SK-N-SH (cell line): ENCODE data around the gene VAV1.

Source experiments
- EP300 ChIP-seq, 2 experiments: IDR thresholded peaks; 2 replicates each; pipeline versions ENCODE4 v1.4.0 to v1.6.1; 2012; ENCODE audit warnings: borderline replicate concordance in 1 of 2, low read depth in 1 of 2, low read length in 1 of 2
- NRF1 ChIP-seq: IDR thresholded peaks from 2 replicates; pipeline ENCODE4 v1.6.1; 2012; ENCODE audit warnings: low read depth, mild to moderate bottlenecking, low read length
- POLR2AphosphoS5 ChIP-seq: IDR thresholded peaks from 2 replicates; pipeline ENCODE4 v1.6.1; 2012; ENCODE audit warnings: low read depth, low read length
- TAF1 ChIP-seq: IDR thresholded peaks from 2 replicates; pipeline ENCODE4 v1.6.1; 2012; ENCODE audit warnings: low read depth, mild to moderate bottlenecking, low read length, moderate library complexity, borderline replicate concordance
- TF ChIP-seq, protein P1 (sequence below): fragments of 200-600 bp; sonication (generic); IDR thresholded peaks from 2 replicates; pipeline ENCODE4 v1.6.1; 2017; ENCODE audit warnings: antibody characterized with exemption, mild to moderate bottlenecking, moderate library complexity
- TF ChIP-seq, protein P2 (sequence below): IDR thresholded peaks from 2 replicates; pipeline ENCODE4 v1.4.0; 2012; ENCODE audit warnings: low read depth, borderline replicate concordance
- TF ChIP-seq, protein P3 (sequence below): IDR thresholded peaks from 2 replicates; pipeline ENCODE4 v1.4.0; 2012; ENCODE audit warnings: low read depth
- TF ChIP-seq, protein P4 (sequence below): IDR thresholded peaks from 2 replicates; pipeline ENCODE4 v1.6.1; 2012; ENCODE audit warnings: mild to moderate bottlenecking, low read depth, low read length, moderate library complexity

DNA sequence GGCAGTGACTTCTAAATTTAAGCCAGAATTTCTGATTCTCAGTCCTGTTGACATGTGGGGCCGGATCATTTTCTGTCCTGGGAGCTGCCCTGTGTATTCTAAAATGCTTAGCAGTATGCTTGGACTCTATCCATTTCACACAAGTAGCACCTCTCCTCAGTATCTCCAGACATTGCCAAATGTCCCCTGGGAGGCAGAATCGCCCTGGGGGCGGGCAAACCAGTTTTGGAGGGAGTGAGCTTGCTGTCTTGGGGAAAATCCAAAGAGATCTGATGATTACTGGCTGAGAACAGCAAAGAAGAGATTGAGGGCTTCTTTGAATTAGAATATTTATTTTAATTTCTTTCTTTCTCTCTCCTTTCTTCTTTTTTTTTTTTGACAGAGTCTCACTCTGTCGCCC, 16.4 kb downstream of the VAV1 start:
- no peak for TF ChIP-seq TAF1
- TF ChIP-seq, protein P1, sequence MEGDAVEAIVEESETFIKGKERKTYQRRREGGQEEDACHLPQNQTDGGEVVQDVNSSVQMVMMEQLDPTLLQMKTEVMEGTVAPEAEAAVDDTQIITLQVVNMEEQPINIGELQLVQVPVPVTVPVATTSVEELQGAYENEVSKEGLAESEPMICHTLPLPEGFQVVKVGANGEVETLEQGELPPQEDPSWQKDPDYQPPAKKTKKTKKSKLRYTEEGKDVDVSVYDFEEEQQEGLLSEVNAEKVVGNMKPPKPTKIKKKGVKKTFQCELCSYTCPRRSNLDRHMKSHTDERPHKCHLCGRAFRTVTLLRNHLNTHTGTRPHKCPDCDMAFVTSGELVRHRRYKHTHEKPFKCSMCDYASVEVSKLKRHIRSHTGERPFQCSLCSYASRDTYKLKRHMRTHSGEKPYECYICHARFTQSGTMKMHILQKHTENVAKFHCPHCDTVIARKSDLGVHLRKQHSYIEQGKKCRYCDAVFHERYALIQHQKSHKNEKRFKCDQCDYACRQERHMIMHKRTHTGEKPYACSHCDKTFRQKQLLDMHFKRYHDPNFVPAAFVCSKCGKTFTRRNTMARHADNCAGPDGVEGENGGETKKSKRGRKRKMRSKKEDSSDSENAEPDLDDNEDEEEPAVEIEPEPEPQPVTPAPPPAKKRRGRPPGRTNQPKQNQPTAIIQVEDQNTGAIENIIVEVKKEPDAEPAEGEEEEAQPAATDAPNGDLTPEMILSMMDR = no peak
- TF ChIP-seq, protein P2, sequence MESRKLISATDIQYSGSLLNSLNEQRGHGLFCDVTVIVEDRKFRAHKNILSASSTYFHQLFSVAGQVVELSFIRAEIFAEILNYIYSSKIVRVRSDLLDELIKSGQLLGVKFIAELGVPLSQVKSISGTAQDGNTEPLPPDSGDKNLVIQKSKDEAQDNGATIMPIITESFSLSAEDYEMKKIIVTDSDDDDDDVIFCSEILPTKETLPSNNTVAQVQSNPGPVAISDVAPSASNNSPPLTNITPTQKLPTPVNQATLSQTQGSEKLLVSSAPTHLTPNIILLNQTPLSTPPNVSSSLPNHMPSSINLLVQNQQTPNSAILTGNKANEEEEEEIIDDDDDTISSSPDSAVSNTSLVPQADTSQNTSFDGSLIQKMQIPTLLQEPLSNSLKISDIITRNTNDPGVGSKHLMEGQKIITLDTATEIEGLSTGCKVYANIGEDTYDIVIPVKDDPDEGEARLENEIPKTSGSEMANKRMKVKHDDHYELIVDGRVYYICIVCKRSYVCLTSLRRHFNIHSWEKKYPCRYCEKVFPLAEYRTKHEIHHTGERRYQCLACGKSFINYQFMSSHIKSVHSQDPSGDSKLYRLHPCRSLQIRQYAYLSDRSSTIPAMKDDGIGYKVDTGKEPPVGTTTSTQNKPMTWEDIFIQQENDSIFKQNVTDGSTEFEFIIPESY = no peak
- TF ChIP-seq, protein P3, sequence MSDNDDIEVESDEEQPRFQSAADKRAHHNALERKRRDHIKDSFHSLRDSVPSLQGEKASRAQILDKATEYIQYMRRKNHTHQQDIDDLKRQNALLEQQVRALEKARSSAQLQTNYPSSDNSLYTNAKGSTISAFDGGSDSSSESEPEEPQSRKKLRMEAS = no peak
- TF ChIP-seq POLR2AphosphoS5 = no peak
- TF ChIP-seq, protein P4, sequence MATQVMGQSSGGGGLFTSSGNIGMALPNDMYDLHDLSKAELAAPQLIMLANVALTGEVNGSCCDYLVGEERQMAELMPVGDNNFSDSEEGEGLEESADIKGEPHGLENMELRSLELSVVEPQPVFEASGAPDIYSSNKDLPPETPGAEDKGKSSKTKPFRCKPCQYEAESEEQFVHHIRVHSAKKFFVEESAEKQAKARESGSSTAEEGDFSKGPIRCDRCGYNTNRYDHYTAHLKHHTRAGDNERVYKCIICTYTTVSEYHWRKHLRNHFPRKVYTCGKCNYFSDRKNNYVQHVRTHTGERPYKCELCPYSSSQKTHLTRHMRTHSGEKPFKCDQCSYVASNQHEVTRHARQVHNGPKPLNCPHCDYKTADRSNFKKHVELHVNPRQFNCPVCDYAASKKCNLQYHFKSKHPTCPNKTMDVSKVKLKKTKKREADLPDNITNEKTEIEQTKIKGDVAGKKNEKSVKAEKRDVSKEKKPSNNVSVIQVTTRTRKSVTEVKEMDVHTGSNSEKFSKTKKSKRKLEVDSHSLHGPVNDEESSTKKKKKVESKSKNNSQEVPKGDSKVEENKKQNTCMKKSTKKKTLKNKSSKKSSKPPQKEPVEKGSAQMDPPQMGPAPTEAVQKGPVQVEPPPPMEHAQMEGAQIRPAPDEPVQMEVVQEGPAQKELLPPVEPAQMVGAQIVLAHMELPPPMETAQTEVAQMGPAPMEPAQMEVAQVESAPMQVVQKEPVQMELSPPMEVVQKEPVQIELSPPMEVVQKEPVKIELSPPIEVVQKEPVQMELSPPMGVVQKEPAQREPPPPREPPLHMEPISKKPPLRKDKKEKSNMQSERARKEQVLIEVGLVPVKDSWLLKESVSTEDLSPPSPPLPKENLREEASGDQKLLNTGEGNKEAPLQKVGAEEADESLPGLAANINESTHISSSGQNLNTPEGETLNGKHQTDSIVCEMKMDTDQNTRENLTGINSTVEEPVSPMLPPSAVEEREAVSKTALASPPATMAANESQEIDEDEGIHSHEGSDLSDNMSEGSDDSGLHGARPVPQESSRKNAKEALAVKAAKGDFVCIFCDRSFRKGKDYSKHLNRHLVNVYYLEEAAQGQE = no peak
- TF ChIP-seq NRF1 = no peak
- TF ChIP-seq EP300 (IDR thresholded peaks at IDR 0.05; ENCODE audit: borderline replicate concordance in 1 of 2, low read depth in 1 of 2, low read length in 1 of 2) = no peak
